Uterus (tissue), 4 donors: ENCODE measurements around the gene PTPRF. TPM values are rescaled to one million over a fixed set of nuclear protein-coding genes. Genes with fewer than 3 reads are reported as not detected.

ENCODE experiments used
- DNase-seq, 2 donors: peaks; one replicate each; pipeline ENCODE4 v3.0.0-alpha.2; 2019 to 2020
- H3K27ac ChIP-seq, 2 donors: fragments of 200-600 bp; sonication (generic); 1 replicate in 1 of 2; 2 replicates in 1 of 2; pipeline ENCODE4 v1.5.1; 2016 to 2018
- H3K27me3 ChIP-seq, 2 donors: fragments of 200-600 bp; sonication (generic); one replicate each; pipeline ENCODE4 v1.5.1; 2018 to 2019; ENCODE audit warnings: control low read depth in 1 of 2
- H3K36me3 ChIP-seq, 2 donors: fragments of 200-600 bp; sonication (generic); one replicate each; pipeline ENCODE4 v1.5.1; 2019; ENCODE audit warnings: control low read depth in 1 of 2
- H3K4me1 ChIP-seq, 2 donors: fragments of 200-600 bp; sonication (generic); one replicate each; pipeline ENCODE4 v1.5.1; 2018 to 2019; ENCODE audit warnings: control low read depth in 1 of 2
- H3K4me3 ChIP-seq, 2 donors: fragments of 200-600 bp; sonication (generic); 1 replicate in 1 of 2; 2 replicates in 1 of 2; pipeline ENCODE4 v1.5.1; 2018 to 2019; ENCODE audit warnings: mild to moderate bottlenecking in 1 of 2
- H3K9me3 ChIP-seq, 2 donors: fragments of 200-600 bp; sonication (generic); one replicate each; pipeline ENCODE4 v1.5.1; 2019; ENCODE audit warnings: control low read depth in 1 of 2
- POLR2A ChIP-seq, 2 donors: fragments of 450-650 bp; IDR thresholded peaks; one replicate each; pipeline ENCODE4 v1.6.1; 2016; ENCODE audit warnings: antibody characterized with exemption in 2 of 2, mild to moderate bottlenecking in 1 of 2, moderate library complexity in 1 of 2
- intact Hi-C: fragments of 100-400 bp; cut with DNase I; formaldehyde crosslinking; loops from one replicate; pipeline ENCODE4 v1.15.1; 2023; ENCODE audit warnings: low total_unique reads
- total RNA-seq, 4 donors: library from RNA; depleted of rRNA in 3 of 4; stranded (reverse); fragments of >200 nt in 3 of 4; gene quantifications; one replicate each; pipeline versions ENCODE4 v1.1.0 to v1.2.4, GENCODE V29; 2014 to 2023
- TF ChIP-seq, protein P1 (sequence below), 4 experiments: fragments of 200-600 bp in 2 of 4; fragments of 450-650 bp in 2 of 4; sonication (generic) in 2 of 4; IDR thresholded peaks; one replicate each; pipeline ENCODE4 v1.5.1; 2016 to 2019; ENCODE audit warnings: antibody characterized with exemption in 4 of 4, mild to moderate bottlenecking in 2 of 4, moderate library complexity in 1 of 4
- donor health status: DM: yes; HTN: yes; CAD: no.

The PTPRF gene
- total RNA-seq, 4 donors from 2014 or later: 24.7 to 172 (median 124) TPM

DNA sequence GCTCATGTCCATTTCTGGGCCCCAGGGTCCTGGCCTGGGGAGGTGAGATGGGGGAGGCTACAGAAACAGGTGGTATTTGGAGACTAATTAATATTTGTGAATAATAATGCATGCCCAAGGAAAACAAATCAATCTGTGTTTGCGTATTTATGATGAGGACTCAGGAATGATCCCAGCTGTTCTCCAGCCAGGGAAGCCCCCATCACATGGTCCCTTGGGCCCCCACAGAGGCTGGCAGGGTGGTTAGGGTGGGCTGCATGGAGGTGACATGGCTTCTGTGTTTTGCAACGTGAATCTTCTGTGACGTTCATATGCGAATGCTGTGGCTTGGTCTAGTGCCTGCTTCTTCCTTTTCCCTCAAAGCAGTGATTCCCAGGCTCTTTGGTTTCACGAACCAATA is 10.5 kb downstream of the PTPRF start:
- peak overlapping the region; percentile 72 to 82 for H3K27ac ChIP-seq
- no peak for DNase-seq
- H3K4me1 ChIP-seq: peaks cover 9 to 15% of the 10 kb centered on the region in 2 donors
- no peaks in the 10 kb centered on the region for H3K9me3 ChIP-seq
- no peaks in the 10 kb centered on the region for H3K27me3 ChIP-seq
- TF ChIP-seq, protein P1, sequence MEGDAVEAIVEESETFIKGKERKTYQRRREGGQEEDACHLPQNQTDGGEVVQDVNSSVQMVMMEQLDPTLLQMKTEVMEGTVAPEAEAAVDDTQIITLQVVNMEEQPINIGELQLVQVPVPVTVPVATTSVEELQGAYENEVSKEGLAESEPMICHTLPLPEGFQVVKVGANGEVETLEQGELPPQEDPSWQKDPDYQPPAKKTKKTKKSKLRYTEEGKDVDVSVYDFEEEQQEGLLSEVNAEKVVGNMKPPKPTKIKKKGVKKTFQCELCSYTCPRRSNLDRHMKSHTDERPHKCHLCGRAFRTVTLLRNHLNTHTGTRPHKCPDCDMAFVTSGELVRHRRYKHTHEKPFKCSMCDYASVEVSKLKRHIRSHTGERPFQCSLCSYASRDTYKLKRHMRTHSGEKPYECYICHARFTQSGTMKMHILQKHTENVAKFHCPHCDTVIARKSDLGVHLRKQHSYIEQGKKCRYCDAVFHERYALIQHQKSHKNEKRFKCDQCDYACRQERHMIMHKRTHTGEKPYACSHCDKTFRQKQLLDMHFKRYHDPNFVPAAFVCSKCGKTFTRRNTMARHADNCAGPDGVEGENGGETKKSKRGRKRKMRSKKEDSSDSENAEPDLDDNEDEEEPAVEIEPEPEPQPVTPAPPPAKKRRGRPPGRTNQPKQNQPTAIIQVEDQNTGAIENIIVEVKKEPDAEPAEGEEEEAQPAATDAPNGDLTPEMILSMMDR (IDR thresholded peaks at IDR 0.05): no peak
- no peak for TF ChIP-seq POLR2A (IDR thresholded peaks at IDR 0.05)
- intact Hi-C loops: no loop called here
- no peak overlapping the region for H3K4me3 ChIP-seq
- no peaks in the 10 kb centered on the region for H3K36me3 ChIP-seq

- no peak for TF ChIP-seq POLR2A (IDR thresholded peaks at IDR 0.05)
- H3K4me3 ChIP-seq: no peak overlapping the region
- DNase-seq: peak; percentile 76 to 81
- no peaks in the 10 kb centered on the region for H3K27me3 ChIP-seq
- peaks cover 9 to 15% of the 10 kb centered on the region in 2 donors for H3K4me1 ChIP-seq
- no peaks in the 10 kb centered on the region for H3K36me3 ChIP-seq
- no peaks in the 10 kb centered on the region for H3K9me3 ChIP-seq
- intact Hi-C loops: no loop called here
- H3K27ac ChIP-seq: peak overlapping the region; percentile 72 to 82
Observed at GRCh38 chr1:43541721-43542401, 11.2 kb downstream of the PTPRF start.

GRCh38 chr1:43542527-43543458 is 12.1 kb downstream of the PTPRF start:
- Histone ChIP-seq H3K9me3 (no peaks in the 10 kb centered on the region), H3K36me3 (no peaks in the 10 kb centered on the region), H3K27ac (peak overlapping the region; percentile 72 to 82), H3K4me1 (peaks cover 9 to 15% of the 10 kb centered on the region in 2 donors), H3K4me3 (no peak overlapping the region), H3K27me3 (no peaks in the 10 kb centered on the region)
- DNase-seq: no peak
- TF ChIP-seq, protein P1 (IDR thresholded peaks at IDR 0.05): no peak
- TF ChIP-seq POLR2A (IDR thresholded peaks at IDR 0.05): no peak
- intact Hi-C loops: no loop called here

DNA sequence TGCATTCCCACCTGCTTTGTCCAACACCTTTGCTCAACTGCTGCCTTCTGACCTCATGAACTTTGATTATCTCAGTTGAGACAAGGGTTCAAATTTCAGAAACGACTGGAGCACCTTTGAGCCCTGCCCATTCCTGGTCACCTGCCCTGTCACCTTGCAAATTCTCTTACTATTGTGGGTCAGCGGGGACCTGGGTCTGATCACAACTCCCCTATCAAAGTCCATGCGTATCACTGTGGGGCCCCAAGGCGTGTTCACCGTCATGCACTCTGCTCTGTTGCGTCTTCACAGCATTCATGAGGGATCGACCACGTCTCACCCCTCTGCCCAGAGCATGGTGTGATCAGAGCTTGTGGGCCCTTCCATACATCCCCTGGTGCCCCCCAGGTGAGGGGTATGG is 12.9 kb downstream of the PTPRF start:
- Histone ChIP-seq H3K27ac (peak overlapping the region in 1 of 2 donors; percentile 72), H3K27me3 (no peaks in the 10 kb centered on the region), H3K9me3 (no peaks in the 10 kb centered on the region), H3K4me3 (no peak overlapping the region), H3K4me1 (peaks cover 9 to 15% of the 10 kb centered on the region in 2 donors), H3K36me3 (no peaks in the 10 kb centered on the region)
- TF ChIP-seq, protein P1 (IDR thresholded peaks at IDR 0.05): no peak
- no peak for TF ChIP-seq POLR2A (IDR thresholded peaks at IDR 0.05)
- intact Hi-C loops: no loop called here
- no peak for DNase-seq

GRCh38 chr1:43545339-43545694 is 14.6 kb downstream of the PTPRF start:
- Histone ChIP-seq H3K4me1 (peaks cover 9 to 13% of the 10 kb centered on the region in 2 donors), H3K27ac (no peak overlapping the region), H3K27me3 (no peaks in the 10 kb centered on the region), H3K9me3 (no peaks in the 10 kb centered on the region), H3K36me3 (no peaks in the 10 kb centered on the region), H3K4me3 (no peak overlapping the region)
- DNase-seq: no peak
- intact Hi-C loops: no loop called here
- TF ChIP-seq POLR2A (IDR thresholded peaks at IDR 0.05): no peak
- TF ChIP-seq, protein P1 (IDR thresholded peaks at IDR 0.05): no peak
